Measurements from ENCODE around the gene SPO11. TPM values are rescaled to one million over a fixed set of nuclear protein-coding genes. Genes with fewer than 3 reads are reported as not detected.
A peak's percentile ranks its signal among the peaks of the same experiment; 100 is the strongest.

Gene SPO11
- total and polyA plus RNA-seq, 9 of the 15 experiments (the other 6 are each of a cell fraction or from before 2014, with no cell fraction given), result not detected

DNA sequence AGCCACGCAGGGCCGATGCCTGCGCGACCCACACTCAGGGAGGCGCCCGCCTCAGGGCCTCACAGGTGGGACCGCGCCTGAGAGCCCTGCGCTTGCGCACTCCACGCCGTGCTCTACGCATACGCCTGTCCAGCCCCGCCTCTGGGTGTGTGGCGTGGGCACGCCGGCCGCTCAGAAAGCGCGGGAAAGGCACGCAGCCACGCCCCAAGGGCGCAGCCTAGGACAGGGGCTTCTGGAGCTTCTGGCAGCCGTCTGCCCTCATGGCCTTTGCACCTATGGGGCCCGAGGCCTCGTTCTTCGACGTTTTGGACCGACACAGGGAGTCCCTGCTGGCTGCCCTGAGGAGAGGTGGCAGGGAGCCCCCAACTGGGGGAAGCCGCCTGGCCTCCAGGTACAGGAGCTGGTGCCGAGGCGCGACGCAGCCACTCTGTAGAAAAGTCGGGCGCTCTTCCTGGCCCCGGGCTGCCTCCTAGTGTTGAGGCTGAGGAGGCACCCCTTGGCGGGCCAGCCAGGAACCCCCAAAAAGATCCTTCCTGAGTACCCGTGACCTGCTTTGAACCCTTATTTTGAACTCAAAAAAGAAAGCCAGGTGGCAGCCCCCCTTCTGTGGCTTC is at the start of gene SPO11 (continued):
- TF ChIP-seq ZNF140 (CRISPR knock-in tag; IDR thresholded peaks at IDR 0.05), result no peak
- TF ChIP-seq CBX2 (IDR thresholded peaks at IDR 0.05; ENCODE audit: insufficient read depth, low read length, poor library complexity, severe bottlenecking), result no peak
- TF ChIP-seq ZNF121 (CRISPR knock-in tag; conservative IDR thresholded peaks at IDR 0.05), result no peak
- no peak for TF ChIP-seq EZH2 (IDR thresholded peaks at IDR 0.05; ENCODE audit: borderline replicate concordance, low read depth, low read length)
- TF ChIP-seq RBBP5 (IDR thresholded peaks at IDR 0.05; ENCODE audit: borderline replicate concordance, insufficient read depth, low read length, poor library complexity, severe bottlenecking), result no peak
- no peak for TF ChIP-seq ETV5 (CRISPR knock-in tag; IDR thresholded peaks at IDR 0.05; ENCODE audit: low read depth)
- TF ChIP-seq, protein P1, sequence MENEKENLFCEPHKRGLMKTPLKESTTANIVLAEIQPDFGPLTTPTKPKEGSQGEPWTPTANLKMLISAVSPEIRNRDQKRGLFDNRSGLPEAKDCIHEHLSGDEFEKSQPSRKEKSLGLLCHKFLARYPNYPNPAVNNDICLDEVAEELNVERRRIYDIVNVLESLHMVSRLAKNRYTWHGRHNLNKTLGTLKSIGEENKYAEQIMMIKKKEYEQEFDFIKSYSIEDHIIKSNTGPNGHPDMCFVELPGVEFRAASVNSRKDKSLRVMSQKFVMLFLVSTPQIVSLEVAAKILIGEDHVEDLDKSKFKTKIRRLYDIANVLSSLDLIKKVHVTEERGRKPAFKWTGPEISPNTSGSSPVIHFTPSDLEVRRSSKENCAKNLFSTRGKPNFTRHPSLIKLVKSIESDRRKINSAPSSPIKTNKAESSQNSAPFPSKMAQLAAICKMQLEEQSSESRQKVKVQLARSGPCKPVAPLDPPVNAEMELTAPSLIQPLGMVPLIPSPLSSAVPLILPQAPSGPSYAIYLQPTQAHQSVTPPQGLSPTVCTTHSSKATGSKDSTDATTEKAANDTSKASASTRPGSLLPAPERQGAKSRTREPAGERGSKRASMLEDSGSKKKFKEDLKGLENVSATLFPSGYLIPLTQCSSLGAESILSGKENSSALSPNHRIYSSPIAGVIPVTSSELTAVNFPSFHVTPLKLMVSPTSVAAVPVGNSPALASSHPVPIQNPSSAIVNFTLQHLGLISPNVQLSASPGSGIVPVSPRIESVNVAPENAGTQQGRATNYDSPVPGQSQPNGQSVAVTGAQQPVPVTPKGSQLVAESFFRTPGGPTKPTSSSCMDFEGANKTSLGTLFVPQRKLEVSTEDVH (IDR thresholded peaks at IDR 0.05; ENCODE audit: low read depth, partially characterized antibody), result peak; percentile 64
- no peak for TF ChIP-seq KHSRP (IDR thresholded peaks at IDR 0.05)
- TF ChIP-seq ZNF239 (CRISPR knock-in tag; IDR thresholded peaks at IDR 0.05), result no peak
- no peak for TF ChIP-seq ZNF174 (CRISPR knock-in tag; IDR thresholded peaks at IDR 0.05)
- no peak for TF ChIP-seq TRIM24 (IDR thresholded peaks at IDR 0.05)
- no peak for TF ChIP-seq ELF2 (CRISPR knock-in tag; IDR thresholded peaks at IDR 0.05)
- TF ChIP-seq XRCC4 (IDR thresholded peaks at IDR 0.05; ENCODE audit: extremely low read depth, insufficient read depth, insufficient read length), result no peak
- TF ChIP-seq RUNX1 (IDR thresholded peaks at IDR 0.05; ENCODE audit: low read depth), result no peak
- no peak for TF ChIP-seq ZKSCAN3 (CRISPR knock-in tag; IDR thresholded peaks at IDR 0.05)
- TF ChIP-seq, protein P2, sequence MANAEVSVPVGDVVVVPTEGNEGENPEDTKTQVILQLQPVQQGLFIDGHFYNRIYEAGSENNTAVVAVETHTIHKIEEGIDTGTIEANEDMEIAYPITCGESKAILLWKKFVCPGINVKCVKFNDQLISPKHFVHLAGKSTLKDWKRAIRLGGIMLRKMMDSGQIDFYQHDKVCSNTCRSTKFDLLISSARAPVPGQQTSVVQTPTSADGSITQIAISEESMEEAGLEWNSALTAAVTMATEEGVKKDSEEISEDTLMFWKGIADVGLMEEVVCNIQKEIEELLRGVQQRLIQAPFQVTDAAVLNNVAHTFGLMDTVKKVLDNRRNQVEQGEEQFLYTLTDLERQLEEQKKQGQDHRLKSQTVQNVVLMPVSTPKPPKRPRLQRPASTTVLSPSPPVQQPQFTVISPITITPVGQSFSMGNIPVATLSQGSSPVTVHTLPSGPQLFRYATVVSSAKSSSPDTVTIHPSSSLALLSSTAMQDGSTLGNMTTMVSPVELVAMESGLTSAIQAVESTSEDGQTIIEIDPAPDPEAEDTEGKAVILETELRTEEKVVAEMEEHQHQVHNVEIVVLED (CRISPR knock-in tag; IDR thresholded peaks at IDR 0.05), result peak; percentile 87
- no peak for TF ChIP-seq CBX1 (IDR thresholded peaks at IDR 0.05; ENCODE audit: low read depth)
- TF ChIP-seq KLF6 (CRISPR knock-in tag; IDR thresholded peaks at IDR 0.05; ENCODE audit: borderline replicate concordance), result no peak
- no peak for TF ChIP-seq DACH1 (IDR thresholded peaks at IDR 0.05; ENCODE audit: partially characterized antibody)
- TF ChIP-seq DDX20 (tag; IDR thresholded peaks at IDR 0.05; ENCODE audit: low read depth), result no peak
- TF ChIP-seq ZNF77 (CRISPR knock-in tag; IDR thresholded peaks at IDR 0.05), result no peak
- TF ChIP-seq ZBTB7A (IDR thresholded peaks at IDR 0.05; ENCODE audit: borderline replicate concordance, control insufficient read depth, low read depth, low read length), result no peak
- no peak for TF ChIP-seq SMAD3 (CRISPR knock-in tag; conservative IDR thresholded peaks at IDR 0.05)
- no peak for TF ChIP-seq FIP1L1 (IDR thresholded peaks at IDR 0.05; ENCODE audit: low read depth, low read length, poor library complexity, severe bottlenecking)
- TF ChIP-seq BRD9 (IDR thresholded peaks at IDR 0.05; ENCODE audit: low read depth, partially characterized antibody), result no peak
